OCI-LY3 (cell line): ENCODE results near the gene DCT.

Experiments
- EZH2phosphoT487 ChIP-seq: fragments of 200-600 bp; shearing (Covaris generic); IDR thresholded peaks from 2 replicates; pipeline ENCODE4 v1.6.1; 2018; ENCODE audit warnings: antibody characterized with exemption, mixed run types, low read depth
- TF ChIP-seq, protein P1 (sequence below): fragments of 200-600, 300-600 bp; sonication (generic); IDR thresholded peaks from 2 replicates; pipeline ENCODE4 v1.5.1; 2014; ENCODE audit warnings: antibody characterized with exemption, low read length, low read depth

DNA sequence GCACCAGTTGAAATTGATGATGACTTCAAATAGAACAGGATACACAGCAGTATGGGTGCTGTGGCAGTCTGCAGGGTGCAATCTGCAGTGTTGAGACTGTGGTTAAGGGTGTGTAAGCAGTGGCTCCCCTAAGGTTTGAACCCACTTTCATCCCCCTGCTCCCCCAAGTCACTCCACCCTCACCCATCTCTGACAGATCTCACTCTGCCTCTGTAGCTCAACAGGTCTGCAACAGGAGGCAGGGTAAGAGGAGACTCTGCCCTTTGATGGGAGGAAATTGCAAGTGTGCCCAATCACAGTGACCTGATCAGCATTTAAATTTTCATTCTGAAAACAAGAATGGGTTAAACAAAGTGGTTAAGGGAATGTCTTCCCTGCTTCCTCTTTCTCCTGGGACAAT lies 92.4 kb downstream of the DCT start:
- TF ChIP-seq, protein P1, sequence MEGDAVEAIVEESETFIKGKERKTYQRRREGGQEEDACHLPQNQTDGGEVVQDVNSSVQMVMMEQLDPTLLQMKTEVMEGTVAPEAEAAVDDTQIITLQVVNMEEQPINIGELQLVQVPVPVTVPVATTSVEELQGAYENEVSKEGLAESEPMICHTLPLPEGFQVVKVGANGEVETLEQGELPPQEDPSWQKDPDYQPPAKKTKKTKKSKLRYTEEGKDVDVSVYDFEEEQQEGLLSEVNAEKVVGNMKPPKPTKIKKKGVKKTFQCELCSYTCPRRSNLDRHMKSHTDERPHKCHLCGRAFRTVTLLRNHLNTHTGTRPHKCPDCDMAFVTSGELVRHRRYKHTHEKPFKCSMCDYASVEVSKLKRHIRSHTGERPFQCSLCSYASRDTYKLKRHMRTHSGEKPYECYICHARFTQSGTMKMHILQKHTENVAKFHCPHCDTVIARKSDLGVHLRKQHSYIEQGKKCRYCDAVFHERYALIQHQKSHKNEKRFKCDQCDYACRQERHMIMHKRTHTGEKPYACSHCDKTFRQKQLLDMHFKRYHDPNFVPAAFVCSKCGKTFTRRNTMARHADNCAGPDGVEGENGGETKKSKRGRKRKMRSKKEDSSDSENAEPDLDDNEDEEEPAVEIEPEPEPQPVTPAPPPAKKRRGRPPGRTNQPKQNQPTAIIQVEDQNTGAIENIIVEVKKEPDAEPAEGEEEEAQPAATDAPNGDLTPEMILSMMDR = no peak
- TF ChIP-seq EZH2phosphoT487 = no peak
